ENCODE data around the gene RUNDC3A.

GRCh38 chr17:44344939-44345453 lies 36.6 kb downstream of the RUNDC3A start, which contains the start of gene GRN:
- TF ChIP-seq POLR2A (IDR thresholded peaks at IDR 0.05) (peak; percentile 88 to 96), CTCF (IDR thresholded peaks at IDR 0.05) (peak in 1 of 6 experiments; percentile 2)
